Measurements from ENCODE around the gene SESTD1. TPM values are rescaled to one million over a fixed set of nuclear protein-coding genes. Genes with fewer than 3 reads are reported as not detected.
"Not testable (repeated sequence)": the region's sequence is repeated elsewhere in the genome, so short reads cannot be mapped to it uniquely, and the experiment has no call there.

SESTD1 gene
- total RNA-seq, 2 experiments from 2014 or later = 8.7 to 10.2 TPM

DNA sequence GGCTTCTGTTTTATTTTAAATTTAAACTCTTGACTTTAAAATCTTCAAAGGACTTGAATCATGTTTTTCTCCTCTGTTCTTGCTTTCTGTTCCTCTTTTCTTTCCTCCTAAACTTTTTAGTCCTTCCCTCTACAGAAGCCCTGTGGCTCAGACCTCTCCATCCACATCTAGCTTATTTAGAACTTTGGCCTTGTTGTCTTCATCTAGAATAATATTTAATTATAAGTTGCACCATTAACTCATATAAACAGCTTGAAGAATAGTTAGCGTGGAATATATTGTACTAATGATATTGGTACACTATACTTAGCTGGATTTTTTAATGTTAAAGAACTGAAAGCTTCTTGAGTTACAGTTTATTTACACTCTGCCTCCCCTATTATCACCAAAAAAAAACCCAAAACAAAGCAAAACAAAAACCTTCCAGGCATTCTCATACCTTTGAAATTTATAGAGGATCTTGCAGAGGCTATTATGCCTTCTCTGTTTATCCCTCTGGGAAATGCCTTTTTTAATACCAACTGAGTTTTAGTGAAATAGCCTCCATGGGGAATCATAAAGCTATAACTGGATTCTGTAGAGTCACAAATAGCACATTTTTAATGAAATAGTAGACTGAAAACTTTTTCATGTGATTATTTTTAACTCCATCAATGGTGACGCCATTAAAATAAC, 205.5 kb downstream of the SESTD1 start:
- POLR2A ChIA-PET = no interaction called here
- H3K4me1 Mint-ChIP-seq (ENCODE audit: low read depth) = no peaks in the 10 kb centered on the region

GRCh38 chr2:179057737-179058136, 206.9 kb downstream of the SESTD1 start:
- CTCF ChIA-PET = no interaction called here

More for the DNA sequence above, 205.5 kb downstream of the SESTD1 start:
- Histone ChIP-seq H3K27ac (ENCODE audit: low read depth in 1 of 2, low read length in 2 of 2) (no peak overlapping the region), H3K4me3 (ENCODE audit: low read length) (no peak overlapping the region), H3K9me3 (ENCODE audit: control insufficient read depth in 1 of 2, insufficient read depth in 1 of 2, low read length in 2 of 2) (no peaks in the 10 kb centered on the region), H3K36me3 (ENCODE audit: insufficient read depth, low read length) (no peaks in the 10 kb centered on the region), H3K27me3 (ENCODE audit: control insufficient read depth in 1 of 2, insufficient read depth in 2 of 2, low read length in 2 of 2) (no peaks in the 10 kb centered on the region), H3K4me1 (ENCODE audit: insufficient read depth, low read length) (no peaks in the 10 kb centered on the region)
- no peak overlapping the region for H3K4me3 Mint-ChIP-seq
- CTCF ChIA-PET = interaction anchor here (1.0 kb wide), 1 partner anchor 17 kb away, joined by 7 read pairs; no protein-coding TSS in a partner anchor
- no peak for DNase-seq
- H3K27ac Mint-ChIP-seq = no peak overlapping the region
- no peaks in the 10 kb centered on the region for H3K36me3 Mint-ChIP-seq (ENCODE audit: low read depth)
- no peak for ATAC-seq (ENCODE audit: poor library complexity)
- intact Hi-C loops (cut with DNase I, micrococcal nuclease) = no loop called here
- H3K9me3 Mint-ChIP-seq = no peaks in the 10 kb centered on the region
- TF ChIP-seq, protein P1, sequence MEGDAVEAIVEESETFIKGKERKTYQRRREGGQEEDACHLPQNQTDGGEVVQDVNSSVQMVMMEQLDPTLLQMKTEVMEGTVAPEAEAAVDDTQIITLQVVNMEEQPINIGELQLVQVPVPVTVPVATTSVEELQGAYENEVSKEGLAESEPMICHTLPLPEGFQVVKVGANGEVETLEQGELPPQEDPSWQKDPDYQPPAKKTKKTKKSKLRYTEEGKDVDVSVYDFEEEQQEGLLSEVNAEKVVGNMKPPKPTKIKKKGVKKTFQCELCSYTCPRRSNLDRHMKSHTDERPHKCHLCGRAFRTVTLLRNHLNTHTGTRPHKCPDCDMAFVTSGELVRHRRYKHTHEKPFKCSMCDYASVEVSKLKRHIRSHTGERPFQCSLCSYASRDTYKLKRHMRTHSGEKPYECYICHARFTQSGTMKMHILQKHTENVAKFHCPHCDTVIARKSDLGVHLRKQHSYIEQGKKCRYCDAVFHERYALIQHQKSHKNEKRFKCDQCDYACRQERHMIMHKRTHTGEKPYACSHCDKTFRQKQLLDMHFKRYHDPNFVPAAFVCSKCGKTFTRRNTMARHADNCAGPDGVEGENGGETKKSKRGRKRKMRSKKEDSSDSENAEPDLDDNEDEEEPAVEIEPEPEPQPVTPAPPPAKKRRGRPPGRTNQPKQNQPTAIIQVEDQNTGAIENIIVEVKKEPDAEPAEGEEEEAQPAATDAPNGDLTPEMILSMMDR (IDR thresholded peaks at IDR 0.05) = no peak
- no peaks in the 10 kb centered on the region for H3K27me3 Mint-ChIP-seq

GRCh38 chr2:179053568-179053967, 211.1 kb downstream of the SESTD1 start:
- H3K27ac Mint-ChIP-seq; H3K9me3 Mint-ChIP-seq; H3K36me3 Mint-ChIP-seq (ENCODE audit: low read depth); H3K9me3 ChIP-seq (ENCODE audit: control insufficient read depth in 1 of 2, insufficient read depth in 1 of 2, low read length in 2 of 2); H3K4me3 Mint-ChIP-seq; H3K27ac ChIP-seq (ENCODE audit: low read depth in 1 of 2, low read length in 2 of 2); intact Hi-C loops (cut with DNase I, micrococcal nuclease); H3K36me3 ChIP-seq (ENCODE audit: insufficient read depth, low read length); H3K27me3 Mint-ChIP-seq; CTCF ChIA-PET; POLR2A ChIA-PET; H3K4me1 ChIP-seq (ENCODE audit: insufficient read depth, low read length); H3K4me3 ChIP-seq (ENCODE audit: low read length); DNase-seq; ATAC-seq (ENCODE audit: poor library complexity); H3K27me3 ChIP-seq (ENCODE audit: control insufficient read depth in 1 of 2, insufficient read depth in 2 of 2, low read length in 2 of 2): not testable (repeated sequence)
- peaks cover 29% of the 10 kb centered on the region for H3K4me1 Mint-ChIP-seq (ENCODE audit: low read depth)

More at GRCh38 chr2:179057737-179058136, 206.9 kb downstream of the SESTD1 start:
- H3K36me3 Mint-ChIP-seq (ENCODE audit: low read depth) = no peaks in the 10 kb centered on the region
- DNase-seq (no peak), ATAC-seq (ENCODE audit: poor library complexity) (no peak)
- POLR2A ChIA-PET = no interaction called here
- Histone ChIP-seq H3K4me3 (ENCODE audit: low read length) (no peak overlapping the region), H3K27ac (ENCODE audit: low read depth in 1 of 2, low read length in 2 of 2) (no peak overlapping the region), H3K36me3 (ENCODE audit: insufficient read depth, low read length) (no peaks in the 10 kb centered on the region), H3K27me3 (ENCODE audit: control insufficient read depth in 1 of 2, insufficient read depth in 2 of 2, low read length in 2 of 2) (no peaks in the 10 kb centered on the region), H3K9me3 (ENCODE audit: control insufficient read depth in 1 of 2, insufficient read depth in 1 of 2, low read length in 2 of 2) (no peaks in the 10 kb centered on the region), H3K4me1 (ENCODE audit: insufficient read depth, low read length) (no peaks in the 10 kb centered on the region)
- H3K27me3 Mint-ChIP-seq = no peaks in the 10 kb centered on the region
- TF ChIP-seq, protein P1 (IDR thresholded peaks at IDR 0.05) = no peak
- no peaks in the 10 kb centered on the region for H3K9me3 Mint-ChIP-seq
- H3K4me3 Mint-ChIP-seq = no peak overlapping the region
- H3K4me1 Mint-ChIP-seq (ENCODE audit: low read depth) = no peaks in the 10 kb centered on the region
- H3K27ac Mint-ChIP-seq = no peak overlapping the region
- intact Hi-C loops (cut with DNase I, micrococcal nuclease) = no loop called here

Other genes with a start within 250 kb of the SESTD1 start
- 10 to 100 TPM; 30.6 to 31.5 TPM for gene CCDC141, start 214.7 kb downstream of the SESTD1 start, total RNA-seq

Measured in CD4-positive, alpha-beta T cell (primary cell).